Mesodermal cell (in vitro differentiated cells): ENCODE results near the gene ADRA2A.

ENCODE experiments used
- H3K27ac ChIP-seq: 2 replicates; pipeline ENCODE4 v1.7.0; 2013; ENCODE audit warnings: mild to moderate bottlenecking, low read depth, low read length, moderate library complexity; ENCODE audit not compliant: severe bottlenecking
- H3K36me3 ChIP-seq: 2 replicates; pipeline ENCODE4 v1.7.1; 2013; ENCODE audit warnings: mild to moderate bottlenecking, low read length, moderate library complexity; ENCODE audit not compliant: control insufficient read depth, insufficient read depth
- H3K4me1 ChIP-seq: one replicate; pipeline ENCODE4 v1.7.1; 2013; ENCODE audit warnings: mild to moderate bottlenecking, low read length; ENCODE audit not compliant: insufficient read depth, control insufficient read depth, poor library complexity, severe bottlenecking
- H3K4me3 ChIP-seq: 2 replicates; pipeline ENCODE4 v1.7.0; 2013; ENCODE audit warnings: low read length, control low read depth, mild to moderate bottlenecking; ENCODE audit not compliant: insufficient read depth, poor library complexity, severe bottlenecking; ENCODE audit errors: extremely low read depth
- H3K9me3 ChIP-seq: 2 replicates; pipeline ENCODE4 v1.7.1; 2013; ENCODE audit warnings: mild to moderate bottlenecking, low read length, moderate library complexity; ENCODE audit not compliant: control insufficient read depth
- WGBS, 2 experiments: methylation state at CpG; one replicate each; pipeline ENCODE4 v1.1.5; 2013; ENCODE audit warnings: missing lambda C conversion rate in 2 of 2; ENCODE audit not compliant: insufficient coverage in 2 of 2; 5-methylcytosine and 5-hydroxymethylcytosine counted together

ADRA2A gene

GRCh38 chr10:111101796-111102195, 25.0 kb downstream of the ADRA2A start:
- 88 to 94% methylated on average over 4 of the region's 4 CpGs for WGBS, 2 experiments
- H3K4me3 ChIP-seq, result no peak overlapping the region
- H3K36me3 ChIP-seq, result no peaks in the 10 kb centered on the region
- no peak overlapping the region for H3K27ac ChIP-seq
- no peaks in the 10 kb centered on the region for H3K9me3 ChIP-seq
- no peaks in the 10 kb centered on the region for H3K4me1 ChIP-seq

GRCh38 chr10:111102359-111102837, 25.6 kb downstream of the ADRA2A start:
- Histone ChIP-seq H3K4me1 (no peaks in the 10 kb centered on the region), H3K36me3 (no peaks in the 10 kb centered on the region), H3K27ac (no peak overlapping the region), H3K4me3 (no peak overlapping the region), H3K9me3 (no peaks in the 10 kb centered on the region)
- 90 to 94% methylated on average over 4 of the region's 4 CpGs for WGBS, 2 experiments

- Histone ChIP-seq H3K4me3 (no peak overlapping the region), H3K4me1 (no peaks in the 10 kb centered on the region), H3K9me3 (no peaks in the 10 kb centered on the region), H3K27ac (no peak overlapping the region), H3K36me3 (no peaks in the 10 kb centered on the region)
- WGBS, 2 experiments, result 86% methylated on average over 2 to 3 of the region's 7 CpGs
These were observed 26.5 kb downstream of the ADRA2A start for GRCh38 chr10:111103196-111103840.

GRCh38 chr10:111104811-111105210, 28.0 kb downstream of the ADRA2A start:
- no peak overlapping the region for H3K4me3 ChIP-seq
- H3K27ac ChIP-seq, result no peak overlapping the region
- H3K36me3 ChIP-seq, result no peaks in the 10 kb centered on the region
- WGBS, 2 experiments, result 96 to 97% methylated on average over 19 of the region's 20 CpGs
- H3K4me1 ChIP-seq, result no peaks in the 10 kb centered on the region
- H3K9me3 ChIP-seq, result no peaks in the 10 kb centered on the region

GRCh38 chr10:111106081-111106480, 29.3 kb downstream of the ADRA2A start:
- no peaks in the 10 kb centered on the region for H3K36me3 ChIP-seq
- H3K27ac ChIP-seq, result no peak overlapping the region
- H3K4me1 ChIP-seq, result no peaks in the 10 kb centered on the region
- H3K9me3 ChIP-seq, result no peaks in the 10 kb centered on the region
- no peak overlapping the region for H3K4me3 ChIP-seq
- 92 to 98% methylated on average over 7 of the region's 8 CpGs for WGBS, 2 experiments

- 71 to 96% methylated on average over 4 of the region's 4 CpGs for WGBS, 2 experiments
- H3K9me3 ChIP-seq, result no peaks in the 10 kb centered on the region
These were observed 30.2 kb downstream of the ADRA2A start for GRCh38 chr10:111107023-111107422.

GRCh38 chr10:111107846-111108245, 31.0 kb downstream of the ADRA2A start:
- Histone ChIP-seq H3K9me3 (no peaks in the 10 kb centered on the region), H3K4me1 (no peaks in the 10 kb centered on the region), H3K27ac (no peak overlapping the region), H3K36me3 (no peaks in the 10 kb centered on the region), H3K4me3 (no peak overlapping the region)
- WGBS, 2 experiments, result 85 to 89% methylated on average over 4 of the region's 4 CpGs

More at GRCh38 chr10:111107023-111107422, 30.2 kb downstream of the ADRA2A start:
- H3K27ac ChIP-seq, result no peak overlapping the region
- no peaks in the 10 kb centered on the region for H3K36me3 ChIP-seq
- H3K4me1 ChIP-seq, result no peaks in the 10 kb centered on the region
- no peak overlapping the region for H3K4me3 ChIP-seq

- H3K27ac ChIP-seq, result no peak overlapping the region
- H3K4me3 ChIP-seq, result no peak overlapping the region
- H3K4me1 ChIP-seq, result no peaks in the 10 kb centered on the region
- H3K36me3 ChIP-seq, result no peaks in the 10 kb centered on the region
- WGBS, 2 experiments, result no CpG with 5 or more reads among the region's 6 CpGs
- H3K9me3 ChIP-seq, result no peaks in the 10 kb centered on the region
These were observed 31.6 kb downstream of the ADRA2A start for GRCh38 chr10:111108441-111108840.

GRCh38 chr10:111109501-111110242, 32.8 kb downstream of the ADRA2A start:
- H3K36me3 ChIP-seq, result no peaks in the 10 kb centered on the region
- no peak overlapping the region for H3K4me3 ChIP-seq
- no peak overlapping the region for H3K27ac ChIP-seq
- no peaks in the 10 kb centered on the region for H3K4me1 ChIP-seq
- WGBS, 2 experiments, result 100% methylated on average over 1 of the region's 8 CpGs; no CpG with 5 or more reads in 1 of the 2 experiments
- H3K9me3 ChIP-seq, result no peaks in the 10 kb centered on the region

- H3K4me1 ChIP-seq, result no peaks in the 10 kb centered on the region
- H3K4me3 ChIP-seq, result no peak overlapping the region
- 40 to 83% methylated on average over 1 of the region's 3 CpGs for WGBS, 2 experiments
- no peak overlapping the region for H3K27ac ChIP-seq
- H3K9me3 ChIP-seq, result no peaks in the 10 kb centered on the region
- H3K36me3 ChIP-seq, result no peaks in the 10 kb centered on the region
These were observed 33.9 kb downstream of the ADRA2A start for GRCh38 chr10:111110771-111111170.

GRCh38 chr10:111112333-111112732, 35.5 kb downstream of the ADRA2A start:
- Histone ChIP-seq H3K36me3 (no peaks in the 10 kb centered on the region), H3K27ac (no peak overlapping the region), H3K9me3 (no peaks in the 10 kb centered on the region), H3K4me3 (no peak overlapping the region), H3K4me1 (no peaks in the 10 kb centered on the region)
- WGBS, 2 experiments, result 100% methylated on average over 1 of the region's 1 CpG; no CpG with 5 or more reads in 1 of the 2 experiments
